ENCODE results near the gene ECD. TPM values are rescaled to one million over a fixed set of nuclear protein-coding genes. Genes with fewer than 3 reads are reported as not detected.
A peak's percentile ranks its signal among the peaks of the same experiment; 100 is the strongest.

ECD gene
- total RNA-seq, 1 experiment from 2014 or later: 29.8 TPM

- peak; percentile 96 for DNase-seq (ENCODE audit: low read depth)
Observed at GRCh38 chr10:73096449-73097304, 71.1 kb downstream of the ECD start, which contains the start of gene P4HA1. Gene P4HA1, minus strand, starts transcription at chr10:73096866. Its CDS starts 21,983 bp downstream, at chr10:73074883.

- peak; percentile 83 for DNase-seq (ENCODE audit: low read depth)
Observed at GRCh38 chr10:73096041-73096448, 71.8 kb downstream of the ECD start.

GRCh38 chr10:73095481-73096021 is 72.3 kb downstream of the ECD start:
- peak; percentile 71 for DNase-seq (ENCODE audit: low read depth)

- no peak for DNase-seq (ENCODE audit: low read depth)
Observed at GRCh38 chr10:73094986-73095480, 72.8 kb downstream of the ECD start.

- no peak for DNase-seq (ENCODE audit: low read depth)
Observed at GRCh38 chr10:73093922-73094850, 73.6 kb downstream of the ECD start.

GRCh38 chr10:73092830-73093229 is 75.0 kb downstream of the ECD start:
- DNase-seq (ENCODE audit: low read depth): no peak

- DNase-seq (ENCODE audit: low read depth): no peak
Observed at GRCh38 chr10:73088304-73088703, 79.5 kb downstream of the ECD start.

GRCh38 chr10:73086816-73087215 is 81.0 kb downstream of the ECD start:
- DNase-seq (ENCODE audit: low read depth): no peak

- DNase-seq (ENCODE audit: low read depth): no peak
Observed at GRCh38 chr10:73084209-73084608, 83.6 kb downstream of the ECD start.

Other genes starting within 250 kb of the ECD start
- gene PLA2G12B, start 213.2 kb downstream of the ECD start, total RNA-seq (2014; rRNA removed; shearing (Covaris generic)): not detected in 2 replicates
- gene P4HA1, start 71.1 kb downstream of the ECD start, total RNA-seq (2014; rRNA removed; shearing (Covaris generic)): 290 and 315 TPM in 2 replicates
- gene NUDT13, start 57.6 kb downstream of the ECD start, total RNA-seq (2014; rRNA removed; shearing (Covaris generic)): 2.1 and 3.6 TPM in 2 replicates
- 13.2 and 13.6 TPM in 2 replicates for gene FAM149B1, start 111 bp upstream of the ECD start, total RNA-seq (2014; rRNA removed; shearing (Covaris generic))
- 57.0 and 58.4 TPM in 2 replicates for gene DNAJC9, start 79.2 kb upstream of the ECD start, total RNA-seq (2014; rRNA removed; shearing (Covaris generic))
- gene MRPS16, start 84.6 kb upstream of the ECD start, total RNA-seq (2014; rRNA removed; shearing (Covaris generic)): 58.6 and 61.4 TPM in 2 replicates
- 0.12 TPM in 1 of 2 replicates, not detected in the other for gene CFAP70, start 190.9 kb upstream of the ECD start, total RNA-seq (2014; rRNA removed; shearing (Covaris generic))
- 105 and 106 TPM in 2 replicates for gene ANXA7, start 246.1 kb upstream of the ECD start, total RNA-seq (2014; rRNA removed; shearing (Covaris generic))

Measured in RPMI7951 (cell line).